Psoas muscle (tissue), 8 donors: ENCODE data around the gene UBE2I. TPM values are rescaled to one million over a fixed set of nuclear protein-coding genes. Genes with fewer than 3 reads are reported as not detected.

Source experiments
- ATAC-seq, 4 donors: fragments of 200-7000 bp; cut with Tn5 transposase; one replicate each; pipeline ENCODE4 v1.9.1; 2020; ENCODE audit warnings: moderate library complexity in 3 of 4, mild to moderate bottlenecking in 2 of 4
- DNase-seq, 2 donors: peaks; one replicate each; pipeline ENCODE4 v3.0.0-alpha.2; 2020
- H3K27ac ChIP-seq: fragments of 200-600 bp; one replicate; pipeline ENCODE4 v1.8.0; 2022
- H3K27me3 ChIP-seq, 3 donors: fragments of 200-600 bp in 1 of 3; one replicate each; pipeline versions ENCODE4 v1.6.1 to v1.8.0; 2013 to 2022; ENCODE audit warnings: low read length in 2 of 3, mild to moderate bottlenecking in 2 of 3, moderate library complexity in 1 of 3; ENCODE audit not compliant: insufficient read depth in 3 of 3
- H3K36me3 ChIP-seq, 2 donors: fragments of 200-600 bp in 1 of 2; one replicate each; pipeline versions ENCODE4 v1.6.1 to v1.8.0; 2013 to 2022; ENCODE audit warnings: low read depth in 1 of 2, mild to moderate bottlenecking in 1 of 2, moderate library complexity in 1 of 2; ENCODE audit not compliant: insufficient read depth in 1 of 2
- H3K4me1 ChIP-seq: fragments of 200-600 bp; one replicate; pipeline ENCODE4 v1.8.0; 2022
- H3K4me3 ChIP-seq: fragments of 200-600 bp; one replicate; pipeline ENCODE4 v1.8.0; 2022; ENCODE audit warnings: mild to moderate bottlenecking
- H3K9me3 ChIP-seq: fragments of 200-600 bp; one replicate; pipeline ENCODE4 v1.8.0; 2022
- CTCF ChIP-seq: fragments of 200-600 bp; IDR thresholded peaks from one replicate; pipeline ENCODE4 v1.8.0; 2022; ENCODE audit warnings: antibody characterized with exemption
- WGBS, 3 donors: extraction: QIAGEN DNeasy Blood & Tissue Kit; methylation state at CpG; one replicate each; pipeline versions ENCODE4 v1.1.6 to v1.1.7; 2013; 5-methylcytosine and 5-hydroxymethylcytosine counted together
- intact Hi-C, 2 donors: fragments of 100-400 bp; cut with DNase I; formaldehyde crosslinking; loops; one replicate each; pipeline versions ENCODE4 v1.11.0 to v1.14.2; 2022
- polyA plus RNA-seq, 3 donors: library from polyadenylated mRNA; stranded (reverse); fragments of 200-250 nt; gene quantifications; one replicate each; pipeline ENCODE4 v1.2.3, GENCODE V29; 2013
- total RNA-seq, 4 donors: library from RNA; stranded (reverse); fragmentation: NEBNext Ultra II Directional in 2 of 4; extraction: Animal tissue kit (Norgen Biotek cat#: 25700) in 2 of 4; gene quantifications; one replicate each; pipeline versions ENCODE4 v1.2.1 to v1.2.4, GENCODE V29; 2021 to 2023
- donor health status: healthy with polysubstance abuse.
- donor health status: DM: no; HTN: no; CAD: no; lungs with moderate emphysema.
- donor health status: Bipolar disorder and iron deficiency.
- donor health status: healthy.
- donor health status: DM: yes; HTN: yes; CAD: no.
- donor health status: DM: no; HTN: no; CAD: no.
- donor health status: DM: no; HTN: no; CAD: no.
- donor health status: DM: yes; HTN: yes; CAD: no.

The UBE2I gene
- total and polyA plus RNA-seq, 7 donors, result 46.2 to 101 (median 55.6) TPM

- Histone ChIP-seq H3K27ac (no peak overlapping the region), H3K4me1 (no peaks in the 10 kb centered on the region), H3K27me3 (no peaks in the 10 kb centered on the region), H3K36me3 (peaks cover 0 to 40% of the 10 kb centered on the region in 2 donors), H3K9me3 (no peaks in the 10 kb centered on the region), H3K4me3 (no peak overlapping the region)
- no peak for TF ChIP-seq CTCF
- 87 to 92% (median 88%) methylated on average over 16 to 17 of the region's 21 CpGs for WGBS, 3 donors
- intact Hi-C loops, result no loop called here
- no peak for ATAC-seq
- no peak for DNase-seq
Measured at GRCh38 chr16:1372292-1372950, 63.0 kb downstream of the UBE2I start.

- no peak for DNase-seq
- 64 to 79% (median 67%) methylated on average over 42 to 46 of the region's 46 CpGs for WGBS, 3 donors
- Histone ChIP-seq H3K4me3 (peak overlapping the region; percentile 38), H3K9me3 (no peaks in the 10 kb centered on the region), H3K36me3 (peaks cover 0 to 26% of the 10 kb centered on the region in 2 donors), H3K27ac (peak overlapping the region; percentile 66), H3K27me3 (no peaks in the 10 kb centered on the region), H3K4me1 (peaks cover 10% of the 10 kb centered on the region)
- intact Hi-C loops, result loop anchor here (5.0 kb wide), 2 partner anchors 38 to 333 kb away; partner anchors contain the start of genes MAPK8IP3 (in 1 of the 2) and UNKL (in 1 of the 2)
- no peak for TF ChIP-seq CTCF
- no peak for ATAC-seq
Measured at GRCh38 chr16:1374418-1375297, 65.2 kb downstream of the UBE2I start.

- DNase-seq (no peak), ATAC-seq (no peak)
- H3K27ac ChIP-seq, result peak overlapping the region; percentile 66
- intact Hi-C loops, result loop anchor here (5.0 kb wide), 2 partner anchors 37 to 332 kb away; partner anchors contain the start of genes MAPK8IP3 (in 1 of the 2) and UNKL (in 1 of the 2)
- TF ChIP-seq CTCF, result no peak
- H3K36me3 ChIP-seq, result peaks cover 0 to 20% of the 10 kb centered on the region in 2 donors
- H3K4me3 ChIP-seq, result peak overlapping the region; percentile 38
- peaks cover 10% of the 10 kb centered on the region for H3K4me1 ChIP-seq
- no peaks in the 10 kb centered on the region for H3K27me3 ChIP-seq
- 71 to 81% (median 73%) methylated on average over 23 to 24 of the region's 24 CpGs for WGBS, 3 donors
- no peaks in the 10 kb centered on the region for H3K9me3 ChIP-seq
Measured at GRCh38 chr16:1375298-1375640, 65.8 kb downstream of the UBE2I start.

GRCh38 chr16:1375741-1376410, 66.4 kb downstream of the UBE2I start:
- no peaks in the 10 kb centered on the region for H3K9me3 ChIP-seq
- H3K36me3 ChIP-seq, result peaks cover 0 to 20% of the 10 kb centered on the region in 2 donors
- H3K4me3 ChIP-seq, result peak overlapping the region; percentile 38
- intact Hi-C loops, result loop anchor here (5.0 kb wide), 2 partner anchors 36 to 331 kb away; partner anchors contain the start of genes MAPK8IP3 (in 1 of the 2) and UNKL (in 1 of the 2)
- 79 to 89% (median 81%) methylated on average over 15 to 19 of the region's 19 CpGs for WGBS, 3 donors
- H3K27ac ChIP-seq, result peak overlapping the region; percentile 66
- H3K4me1 ChIP-seq, result peaks cover 10% of the 10 kb centered on the region
- no peak for TF ChIP-seq CTCF
- no peak for ATAC-seq
- H3K27me3 ChIP-seq, result no peaks in the 10 kb centered on the region
- DNase-seq, result no peak

Other genes with a start within 250 kb of the UBE2I start
- under 1 TPM in 1 of 4 donors, not detected in 3; 0.32 TPM for gene SSTR5, start 236.9 kb upstream of the UBE2I start, total RNA-seq
- under 1 TPM; 0.03 to 0.13 (median 0.04) TPM for gene SSTR5, start 236.9 kb upstream of the UBE2I start, polyA plus RNA-seq
- gene C1QTNF8, start 213.4 kb upstream of the UBE2I start, total RNA-seq, result not detected
- gene C1QTNF8, start 213.4 kb upstream of the UBE2I start, polyA plus RNA-seq, result not detected
- 1 to 10 TPM; 2.0 to 5.9 (median 3.0) TPM for gene CACNA1H, start 156.5 kb upstream of the UBE2I start, total RNA-seq
- gene CACNA1H, start 156.5 kb upstream of the UBE2I start, polyA plus RNA-seq, result 1 to 10 TPM; 1.8 to 2.3 (median 2.0) TPM
- not detected for gene TPSG1, start 84.4 kb upstream of the UBE2I start, total RNA-seq
- under 1 TPM in 1 of 3 donors, not detected in 2; 0.08 TPM for gene TPSG1, start 84.4 kb upstream of the UBE2I start, polyA plus RNA-seq
- 10 to 100 TPM in 1 of 4 donors, 1 to 10 TPM in 3; 3.2 to 14.2 (median 4.6) TPM for gene TPSB2, start 79.5 kb upstream of the UBE2I start, total RNA-seq
- 1 to 10 TPM; 1.9 to 6.1 (median 2.7) TPM for gene TPSB2, start 79.5 kb upstream of the UBE2I start, polyA plus RNA-seq
- 1 to 10 TPM; 1.3 to 8.9 (median 6.0) TPM for gene TPSAB1, start 68.9 kb upstream of the UBE2I start, total RNA-seq
- 1 to 10 TPM; 1.6 to 5.0 (median 2.6) TPM for gene TPSAB1, start 68.9 kb upstream of the UBE2I start, polyA plus RNA-seq
- gene TPSD1, start 53.6 kb upstream of the UBE2I start, total RNA-seq, result under 1 TPM in 1 of 4 donors, not detected in 3; 0.90 TPM
- under 1 TPM; 0.09 to 0.27 (median 0.10) TPM for gene TPSD1, start 53.6 kb upstream of the UBE2I start, polyA plus RNA-seq
- gene BAIAP3, start 24.0 kb downstream of the UBE2I start, total RNA-seq, result 1 to 10 TPM in 3 of 4 donors, under 1 TPM in 1; 0.38 to 3.5 (median 1.9) TPM
- 1 to 10 TPM in 1 of 3 donors, under 1 TPM in 2; 0.62 to 1.1 (median 0.79) TPM for gene BAIAP3, start 24.0 kb downstream of the UBE2I start, polyA plus RNA-seq
- gene TSR3, start 42.2 kb downstream of the UBE2I start, total RNA-seq, result 10 to 100 TPM; 40.0 to 55.3 (median 43.2) TPM
- gene TSR3, start 42.2 kb downstream of the UBE2I start, polyA plus RNA-seq, result 100 to 1,000 TPM in 2 of 3 donors, 10 to 100 TPM in 1; 55.1 to 109 (median 107) TPM
- 10 to 100 TPM; 27.9 to 36.6 (median 32.5) TPM for gene GNPTG, start 42.3 kb downstream of the UBE2I start, total RNA-seq
- 10 to 100 TPM; 29.5 to 31.2 (median 30.7) TPM for gene GNPTG, start 42.3 kb downstream of the UBE2I start, polyA plus RNA-seq
- 10 to 100 TPM; 21.9 to 41.0 (median 34.2) TPM for gene UNKL, start 105.1 kb downstream of the UBE2I start, total RNA-seq
- gene UNKL, start 105.1 kb downstream of the UBE2I start, polyA plus RNA-seq, result 10 to 100 TPM; 17.3 to 58.7 (median 19.2) TPM
- 10 to 100 TPM; 11.7 to 22.8 (median 19.4) TPM for gene UQCC4, start 111.1 kb downstream of the UBE2I start, total RNA-seq
- 10 to 100 TPM; 27.1 to 66.5 (median 63.7) TPM for gene UQCC4, start 111.1 kb downstream of the UBE2I start, polyA plus RNA-seq
- gene PERCC1, start 121.4 kb downstream of the UBE2I start, total RNA-seq, result not detected
- under 1 TPM in 1 of 3 donors, not detected in 2; 0.08 TPM for gene PERCC1, start 121.4 kb downstream of the UBE2I start, polyA plus RNA-seq
- gene CCDC154, start 134.9 kb downstream of the UBE2I start, total RNA-seq, result 1 to 10 TPM in 1 of 4 donors, under 1 TPM in 3; 0.27 to 1.5 (median 0.55) TPM
- under 1 TPM in 2 of 3 donors, not detected in 1; 0.21 to 0.38 TPM for gene CCDC154, start 134.9 kb downstream of the UBE2I start, polyA plus RNA-seq
- gene CLCN7, start 165.4 kb downstream of the UBE2I start, total RNA-seq, result 10 to 100 TPM; 41.2 to 65.4 (median 46.2) TPM
- gene CLCN7, start 165.4 kb downstream of the UBE2I start, polyA plus RNA-seq, result 10 to 100 TPM; 27.0 to 33.6 (median 29.7) TPM
- under 1 TPM in 1 of 4 donors, not detected in 3; 0.26 TPM for gene PTX4, start 179.3 kb downstream of the UBE2I start, total RNA-seq
- gene PTX4, start 179.3 kb downstream of the UBE2I start, polyA plus RNA-seq, result under 1 TPM in 2 of 3 donors, not detected in 1; 0.04 to 0.23 TPM
- 10 to 100 TPM; 15.8 to 23.8 (median 19.6) TPM for gene TELO2, start 183.7 kb downstream of the UBE2I start, total RNA-seq
- 10 to 100 TPM; 11.6 to 18.3 (median 14.0) TPM for gene TELO2, start 183.7 kb downstream of the UBE2I start, polyA plus RNA-seq
- gene TMEM204, start 224.0 kb downstream of the UBE2I start, total RNA-seq, result 10 to 100 TPM in 2 of 4 donors, 1 to 10 TPM in 2; 7.5 to 21.7 (median 10.2) TPM
- 10 to 100 TPM; 11.8 to 22.3 (median 12.0) TPM for gene TMEM204, start 224.0 kb downstream of the UBE2I start, polyA plus RNA-seq